Colon (tissue), 2 donors: ENCODE results near the gene KIR3DL2.
"Not testable (repeated sequence)": the region's sequence is repeated elsewhere in the genome, so short reads cannot be mapped to it uniquely, and the experiment has no call there.

ENCODE experiments used
- FAIRE-seq: peaks from 2 replicates; lab custom pipeline; 2012; peaks lifted over from hg19 to GRCh38; lab: Jason Lieb, UNC
- donor health status: control.
- donor health status: control.

KIR3DL2 gene

GRCh38 chr19:54871696-54872095, 21.5 kb downstream of the KIR3DL2 start:
- no peak for FAIRE-seq

- no peak for FAIRE-seq
Measured at GRCh38 chr19:54873990-54874389, 23.7 kb downstream of the KIR3DL2 start, which contains the start of gene FCAR. FCAR (plus strand) TSS chr19:54874235; CDS start chr19:54874290, 55 bp downstream.

- no peak for FAIRE-seq
Measured at GRCh38 chr19:54875506-54875905, 25.3 kb downstream of the KIR3DL2 start.

DNA sequence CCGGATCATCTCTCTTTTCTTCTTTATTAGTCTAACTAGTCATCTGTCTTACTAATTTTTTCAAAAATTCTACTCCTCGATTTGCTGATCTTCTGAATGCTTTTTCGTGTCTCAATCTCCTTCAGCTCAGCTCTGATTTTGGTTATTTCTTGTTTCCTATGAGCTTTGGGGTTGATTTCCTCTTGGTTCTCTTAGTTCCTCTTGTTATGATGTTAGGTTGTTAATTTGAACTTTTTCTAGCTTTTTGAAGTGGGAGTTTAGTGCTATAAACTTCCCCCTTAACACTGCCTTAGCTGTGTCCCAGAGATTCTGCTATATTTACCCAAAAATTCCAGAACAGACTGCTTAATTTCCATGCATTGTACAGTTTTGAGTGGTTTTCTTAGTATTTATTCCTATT, 27.2 kb downstream of the KIR3DL2 start:
- no peak for FAIRE-seq

GRCh38 chr19:54881884-54882283, 31.6 kb downstream of the KIR3DL2 start:
- no peak for FAIRE-seq

DNA sequence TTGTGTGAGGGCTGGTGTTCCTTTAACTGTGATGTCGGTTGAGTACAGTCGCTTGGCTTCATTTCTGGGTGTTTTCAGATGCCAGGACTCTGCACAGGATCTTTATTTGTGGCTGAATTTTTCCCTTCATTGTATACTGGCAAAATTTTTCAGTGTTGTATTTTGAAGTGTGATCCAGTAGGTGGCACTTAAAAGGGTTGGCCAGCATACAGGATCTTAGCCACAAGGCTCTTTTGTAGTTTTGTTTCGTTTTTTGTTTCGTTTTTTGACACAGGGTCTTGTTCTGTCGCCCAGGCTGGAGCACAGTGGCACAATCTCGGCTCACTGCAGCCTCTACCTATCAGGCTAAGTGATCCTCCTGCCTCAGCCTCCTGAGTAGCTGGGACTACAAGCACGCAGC, 32.5 kb downstream of the KIR3DL2 start:
- no peak for FAIRE-seq

DNA sequence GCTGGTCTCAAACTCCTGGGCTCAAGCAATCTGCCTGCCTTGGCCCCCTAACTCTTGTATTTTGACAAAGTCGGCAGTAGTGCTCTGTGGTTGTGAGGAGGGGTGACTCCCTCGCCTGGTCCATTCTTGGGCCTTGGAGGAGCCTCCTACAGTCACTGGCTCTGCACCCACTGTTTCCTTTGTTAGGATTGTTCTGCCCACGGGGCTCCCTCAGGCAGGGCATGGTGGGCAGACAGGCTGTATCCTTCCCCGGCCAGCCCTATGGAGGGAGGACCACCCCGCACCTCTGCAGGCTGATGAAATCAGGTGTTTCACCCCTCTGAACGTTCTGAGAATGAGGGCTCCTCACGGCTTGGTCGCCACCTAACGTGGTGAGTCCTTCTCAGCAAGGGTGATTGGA, 33.0 kb downstream of the KIR3DL2 start:
- FAIRE-seq = no peak

DNA sequence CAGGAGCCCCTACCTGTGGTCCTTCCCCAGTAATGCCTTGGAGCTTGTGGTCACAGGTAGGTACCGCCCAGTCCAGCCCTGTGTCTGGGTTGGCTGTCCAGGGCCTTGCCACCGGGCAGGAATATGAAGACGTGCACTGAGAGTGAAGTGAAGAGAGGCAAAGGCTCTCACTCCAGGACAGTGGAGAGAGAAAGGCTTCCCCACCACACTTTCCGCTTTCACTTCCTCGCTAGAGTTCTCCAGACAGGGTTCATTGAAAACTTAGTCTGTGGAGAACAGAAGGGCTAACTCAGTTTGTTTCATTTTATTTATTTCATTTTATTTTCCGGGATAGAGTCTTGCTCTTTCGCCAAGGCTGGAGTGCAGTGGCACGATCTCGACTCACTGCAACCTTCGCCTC, 38.0 kb downstream of the KIR3DL2 start:
- no peak for FAIRE-seq

DNA sequence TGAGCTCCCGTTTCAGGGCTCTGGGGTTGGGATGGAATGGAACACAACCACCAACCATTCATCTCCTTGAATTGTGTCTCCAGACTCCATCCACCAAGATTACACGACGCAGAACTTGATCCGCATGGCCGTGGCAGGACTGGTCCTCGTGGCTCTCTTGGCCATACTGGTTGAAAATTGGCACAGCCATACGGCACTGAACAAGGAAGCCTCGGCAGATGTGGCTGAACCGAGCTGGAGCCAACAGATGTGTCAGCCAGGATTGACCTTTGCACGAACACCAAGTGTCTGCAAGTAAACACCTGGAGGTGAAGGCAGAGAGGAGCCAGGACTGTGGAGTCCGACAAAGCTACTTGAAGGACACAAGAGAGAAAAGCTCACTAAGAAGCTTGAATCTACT, 39.3 kb downstream of the KIR3DL2 start:
- no peak for FAIRE-seq

DNA sequence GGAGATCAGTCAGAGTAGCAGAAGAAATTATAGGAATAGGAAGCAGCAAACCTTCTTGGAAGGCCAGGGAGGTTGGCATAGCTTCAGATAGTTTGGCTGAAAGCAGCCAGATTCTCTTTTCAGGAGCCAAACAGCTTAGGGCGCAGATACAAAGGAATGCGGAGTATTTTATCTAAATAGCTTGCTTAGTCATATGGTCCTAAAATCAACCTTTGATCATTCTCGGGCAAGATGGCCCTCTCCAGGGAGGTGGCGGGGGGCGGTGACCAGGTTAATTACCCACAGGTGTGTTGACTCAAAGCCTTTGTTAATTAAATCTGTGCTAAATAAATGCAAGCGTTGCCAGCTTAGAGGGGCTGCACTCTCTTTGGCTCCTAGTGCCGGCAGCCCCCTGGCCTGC, 43.2 kb downstream of the KIR3DL2 start:
- no peak for FAIRE-seq

GRCh38 chr19:54894106-54894505, 43.9 kb downstream of the KIR3DL2 start:
- FAIRE-seq = not testable (repeated sequence)

GRCh38 chr19:54896036-54896435, 45.8 kb downstream of the KIR3DL2 start:
- no peak for FAIRE-seq

DNA sequence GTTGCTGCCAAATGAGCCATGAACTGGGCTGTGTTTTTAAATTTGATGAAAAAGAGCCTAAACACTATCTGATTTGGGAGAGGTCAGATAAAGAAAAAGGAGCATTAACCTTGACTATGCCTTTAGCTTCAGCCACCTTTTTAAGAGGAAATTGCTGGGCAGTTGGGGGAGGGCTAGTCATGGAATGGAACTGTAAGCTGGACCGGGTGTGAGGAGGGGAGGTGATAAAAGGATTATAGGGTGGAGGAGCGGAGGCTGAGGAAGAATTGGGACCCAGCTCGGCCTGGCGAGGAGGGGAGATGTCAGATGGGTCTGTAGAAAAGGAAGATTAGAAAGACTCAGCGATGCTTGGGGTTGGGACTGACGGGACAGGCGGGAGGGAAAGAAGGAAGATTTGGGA, 48.4 kb downstream of the KIR3DL2 start:
- not testable (repeated sequence) for FAIRE-seq

- not testable (repeated sequence) for FAIRE-seq
Measured at GRCh38 chr19:54899646-54900045, 49.4 kb downstream of the KIR3DL2 start.

GRCh38 chr19:54901153-54901552, 50.9 kb downstream of the KIR3DL2 start:
- not testable (repeated sequence) for FAIRE-seq

DNA sequence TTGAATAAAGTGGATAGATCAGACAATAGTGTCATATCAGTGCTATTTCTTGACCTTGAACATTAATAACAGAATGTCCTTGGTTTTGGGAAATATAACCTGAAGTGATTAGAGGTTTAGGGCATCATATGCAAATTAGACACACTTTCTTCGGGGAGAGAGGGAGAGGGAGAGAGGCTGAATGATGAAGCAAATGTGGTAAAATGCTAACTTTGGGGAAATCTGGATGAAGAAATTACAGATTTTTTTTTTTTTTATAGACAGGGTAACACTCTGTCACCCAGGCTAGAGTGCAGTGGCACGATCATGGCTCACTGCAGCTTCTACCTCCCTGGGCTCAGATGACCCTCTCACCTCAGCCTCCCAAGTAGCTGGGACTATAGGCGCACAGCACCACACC, 51.8 kb downstream of the KIR3DL2 start:
- FAIRE-seq = no peak

GRCh38 chr19:54903303-54903702, 53.1 kb downstream of the KIR3DL2 start:
- FAIRE-seq = no peak

- not testable (repeated sequence) for FAIRE-seq
Measured at GRCh38 chr19:54904261-54904660, 54.0 kb downstream of the KIR3DL2 start.

DNA sequence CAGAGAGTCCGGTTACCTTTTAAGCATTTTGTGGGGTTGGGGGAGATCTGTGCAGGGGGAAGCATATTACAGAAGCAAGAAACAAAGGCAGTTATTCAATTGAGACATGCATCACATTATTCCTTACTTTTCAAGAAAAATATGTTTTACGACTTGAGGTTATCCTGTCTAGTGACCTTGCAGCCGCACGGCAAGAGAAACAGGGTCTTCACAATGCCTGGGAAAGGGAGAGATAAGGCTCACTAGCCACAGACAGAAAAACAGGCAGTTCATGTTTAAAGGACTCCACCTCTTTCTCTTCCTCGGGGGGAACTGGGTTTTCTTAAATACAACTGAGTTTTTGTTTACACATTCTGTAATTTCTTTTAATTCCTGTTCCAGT, 55.2 kb downstream of the KIR3DL2 start:
- no peak for FAIRE-seq

GRCh38 chr19:54905803-54906511, 55.7 kb downstream of the KIR3DL2 start, which contains the start of gene NCR1:
NCR1 (plus strand) TSS chr19:54906148; CDS start chr19:54906188, 40 bp downstream.
- FAIRE-seq = no peak

DNA sequence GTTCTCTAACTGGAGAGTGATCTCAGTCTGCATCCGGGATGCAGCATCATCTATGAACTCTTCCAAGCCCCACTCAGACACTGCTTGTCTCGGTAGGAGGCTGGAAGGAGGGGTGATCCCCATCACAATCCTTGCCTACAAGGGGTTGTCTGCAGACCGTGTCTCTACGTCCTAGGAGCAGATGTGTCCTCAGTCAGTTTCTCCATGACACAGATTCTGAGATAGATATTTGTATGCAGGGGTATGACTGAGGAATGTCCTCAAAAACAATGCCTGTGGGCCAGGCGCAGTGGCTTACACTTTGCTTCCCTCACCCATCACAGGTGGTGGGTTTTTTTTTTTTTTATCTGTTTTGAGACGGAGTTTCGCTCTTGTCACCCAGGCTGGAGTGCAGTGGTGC, 56.6 kb downstream of the KIR3DL2 start:
- no peak for FAIRE-seq

DNA sequence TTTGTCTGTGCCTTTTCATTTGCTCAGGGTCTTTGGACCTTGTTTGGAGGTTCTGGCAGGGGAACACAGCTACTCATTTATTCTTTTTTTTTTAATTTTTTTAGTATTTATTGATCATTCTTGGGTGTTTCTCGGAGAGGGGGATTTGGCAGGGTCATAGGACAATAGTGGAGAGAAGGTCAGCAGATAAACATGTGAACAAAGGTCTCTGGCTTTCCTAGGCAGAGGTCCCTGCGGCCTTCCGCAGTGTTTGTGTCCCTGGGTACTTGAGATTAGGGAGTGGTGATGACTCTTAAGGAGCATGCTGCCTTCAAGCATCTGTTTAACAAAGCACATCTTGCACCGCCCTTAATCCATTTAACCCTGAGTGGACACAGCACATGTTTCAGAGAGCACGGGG, 57.7 kb downstream of the KIR3DL2 start:
- not testable (repeated sequence) for FAIRE-seq
